NCI-H2196 treated with DMSO at 0.1 percent for 48 hours (cell line): ENCODE results near the gene CDKL4.
"Not testable (repeated sequence)": the region's sequence is repeated elsewhere in the genome, so short reads cannot be mapped to it uniquely, and the experiment has no call there.

ENCODE experiments used
- DNase-seq: peaks from one replicate; lab custom pipeline; 2025; ENCODE audit not compliant: unreplicated experiment; lab: John Stamatoyannopoulos, UW

Gene CDKL4

GRCh38 chr2:39144416-39144815 lies 99.4 kb downstream of the CDKL4 start:
- no peak for DNase-seq

- no peak for DNase-seq
Measured at GRCh38 chr2:39142904-39143605, 100.7 kb downstream of the CDKL4 start.

- no peak for DNase-seq
Measured at GRCh38 chr2:39141334-39142271, 102.2 kb downstream of the CDKL4 start.

GRCh38 chr2:39140948-39141333 lies 102.8 kb downstream of the CDKL4 start:
- not testable (repeated sequence) for DNase-seq

- no peak for DNase-seq
Measured at GRCh38 chr2:39140322-39140847, 103.4 kb downstream of the CDKL4 start.

- DNase-seq = no peak
Measured at GRCh38 chr2:39139511-39140237, 104.1 kb downstream of the CDKL4 start.

GRCh38 chr2:39138837-39139211 lies 104.9 kb downstream of the CDKL4 start:
- DNase-seq = no peak

- not testable (repeated sequence) for DNase-seq
Measured at GRCh38 chr2:39138187-39138836, 105.5 kb downstream of the CDKL4 start.

- DNase-seq = no peak
Measured at GRCh38 chr2:39136799-39137198, 107.0 kb downstream of the CDKL4 start.

- DNase-seq = no peak
Measured at GRCh38 chr2:39135690-39136259, 108.0 kb downstream of the CDKL4 start.

GRCh38 chr2:39133215-39133851 lies 110.4 kb downstream of the CDKL4 start:
- DNase-seq = no peak

GRCh38 chr2:39128919-39129391 lies 114.8 kb downstream of the CDKL4 start:
- no peak for DNase-seq

- no peak for DNase-seq
Measured at GRCh38 chr2:39127973-39128372, 115.8 kb downstream of the CDKL4 start.
